ENCODE measurements around the gene SEPTIN1. TPM values are rescaled to one million over a fixed set of nuclear protein-coding genes. Genes with fewer than 3 reads are reported as not detected.
A peak's percentile ranks its signal among the peaks of the same experiment; 100 is the strongest.

SEPTIN1 gene
- total RNA-seq, 1 experiment from 2014 or later, result 64.1 TPM

- Histone ChIP-seq H3K36me3 (ENCODE audit: insufficient read depth, low read length) (no peaks in the 10 kb centered on the region), H3K79me2 (ENCODE audit: low read length) (peaks cover 22% of the 10 kb centered on the region), H3K4me1 (ENCODE audit: low read length) (peaks cover 57% of the 10 kb centered on the region), H4K20me1 (ENCODE audit: insufficient read depth, low read depth, low read length) (0 out of 2 replicates have a peak, but pooled peaks cover 4% of the 10 kb centered on the region), H2AFZ (ENCODE audit: low read length) (no peak overlapping the region), H3K4me3 (ENCODE audit: low read length) (peak overlapping the region; percentile 77), H3K9me2 (replicated peaks; ENCODE audit: insufficient read depth, low read length) (no peaks in the 10 kb centered on the region), H3K9me3 (ENCODE audit: low read length) (no peaks in the 10 kb centered on the region), H3K27me3 (ENCODE audit: low read length) (no peaks in the 10 kb centered on the region), H3K9ac (ENCODE audit: low read length) (peak overlapping the region; percentile 80), H3K27ac (ENCODE audit: low read length) (peak overlapping the region; percentile 65), H3K4me2 (ENCODE audit: low read depth, low read length, poor library complexity, severe bottlenecking) (peak overlapping the region; percentile 72)
- peak; percentile 64 for DNase-seq
Observed at GRCh38 chr16:30381291-30382041, 895 bp downstream of the SEPTIN1 start.

- H3K27ac ChIP-seq (ENCODE audit: low read length), result peak overlapping the region; percentile 65; the same call in 1 of the 2 replicates
- no peak overlapping the region for H2AFZ ChIP-seq (ENCODE audit: low read length)
- no peaks in the 10 kb centered on the region for H3K36me3 ChIP-seq (ENCODE audit: insufficient read depth, low read length)
- H4K20me1 ChIP-seq (ENCODE audit: insufficient read depth, low read depth, low read length), result 0 out of 2 replicates have a peak, but pooled peaks cover 4% of the 10 kb centered on the region
- H3K9me3 ChIP-seq (ENCODE audit: low read length), result no peaks in the 10 kb centered on the region
- peak overlapping the region; percentile 72 for H3K4me2 ChIP-seq (ENCODE audit: low read depth, low read length, poor library complexity, severe bottlenecking)
- H3K9ac ChIP-seq (ENCODE audit: low read length), result peak overlapping the region; percentile 80
- peaks cover 22% of the 10 kb centered on the region for H3K79me2 ChIP-seq (ENCODE audit: low read length)
- no peaks in the 10 kb centered on the region for H3K27me3 ChIP-seq (ENCODE audit: low read length)
- H3K9me2 ChIP-seq (replicated peaks; ENCODE audit: insufficient read depth, low read length), result no peaks in the 10 kb centered on the region
- peak overlapping the region; percentile 77; the same call in 1 of the 2 replicates for H3K4me3 ChIP-seq (ENCODE audit: low read length)
- DNase-seq, result peak; percentile 47
- H3K4me1 ChIP-seq (ENCODE audit: low read length), result peaks cover 57% of the 10 kb centered on the region
Observed at GRCh38 chr16:30380803-30381208, 1.6 kb downstream of the SEPTIN1 start.

- Histone ChIP-seq H2AFZ (ENCODE audit: low read length) (no peak overlapping the region), H3K79me2 (ENCODE audit: low read length) (peaks cover 22% of the 10 kb centered on the region), H3K9ac (ENCODE audit: low read length) (peak overlapping the region; percentile 97), H3K4me3 (ENCODE audit: low read length) (peak overlapping the region; percentile 77; the same call in 1 of the 2 replicates), H3K4me1 (ENCODE audit: low read length) (peaks cover 57% of the 10 kb centered on the region), H3K9me2 (replicated peaks; ENCODE audit: insufficient read depth, low read length) (no peaks in the 10 kb centered on the region), H4K20me1 (ENCODE audit: insufficient read depth, low read depth, low read length) (0 out of 2 replicates have a peak, but pooled peaks cover 4% of the 10 kb centered on the region), H3K27ac (ENCODE audit: low read length) (peak overlapping the region; percentile 99), H3K4me2 (ENCODE audit: low read depth, low read length, poor library complexity, severe bottlenecking) (peak overlapping the region; percentile 100), H3K27me3 (ENCODE audit: low read length) (no peaks in the 10 kb centered on the region), H3K36me3 (ENCODE audit: insufficient read depth, low read length) (no peaks in the 10 kb centered on the region), H3K9me3 (ENCODE audit: low read length) (no peaks in the 10 kb centered on the region)
- no peak for DNase-seq
Observed at GRCh38 chr16:30380072-30380802, 2.1 kb downstream of the SEPTIN1 start.

GRCh38 chr16:30379158-30379783, 3.1 kb downstream of the SEPTIN1 start:
- Histone ChIP-seq H3K4me1 (ENCODE audit: low read length) (peaks cover 57% of the 10 kb centered on the region), H3K27ac (ENCODE audit: low read length) (peak overlapping the region; percentile 99), H3K79me2 (ENCODE audit: low read length) (peaks cover 22% of the 10 kb centered on the region), H3K4me3 (ENCODE audit: low read length) (peak overlapping the region; percentile 77), H2AFZ (ENCODE audit: low read length) (no peak overlapping the region), H3K4me2 (ENCODE audit: low read depth, low read length, poor library complexity, severe bottlenecking) (peak overlapping the region; percentile 100), H3K27me3 (ENCODE audit: low read length) (no peaks in the 10 kb centered on the region), H4K20me1 (ENCODE audit: insufficient read depth, low read depth, low read length) (0 out of 2 replicates have a peak, but pooled peaks cover 4% of the 10 kb centered on the region), H3K9me2 (replicated peaks; ENCODE audit: insufficient read depth, low read length) (no peaks in the 10 kb centered on the region), H3K9ac (ENCODE audit: low read length) (peak overlapping the region; percentile 97), H3K9me3 (ENCODE audit: low read length) (no peaks in the 10 kb centered on the region), H3K36me3 (ENCODE audit: insufficient read depth, low read length) (no peaks in the 10 kb centered on the region)
- peak; percentile 41 for DNase-seq

- H3K79me2 ChIP-seq (ENCODE audit: low read length), result peaks cover 22% of the 10 kb centered on the region
- peak overlapping the region; percentile 100 for H3K4me2 ChIP-seq (ENCODE audit: low read depth, low read length, poor library complexity, severe bottlenecking)
- H2AFZ ChIP-seq (ENCODE audit: low read length), result no peak overlapping the region
- peak overlapping the region; percentile 99 for H3K9ac ChIP-seq (ENCODE audit: low read length)
- H3K9me2 ChIP-seq (replicated peaks; ENCODE audit: insufficient read depth, low read length), result no peaks in the 10 kb centered on the region
- H3K9me3 ChIP-seq (ENCODE audit: low read length), result no peaks in the 10 kb centered on the region
- H3K4me3 ChIP-seq (ENCODE audit: low read length), result peak overlapping the region; percentile 77
- H3K36me3 ChIP-seq (ENCODE audit: insufficient read depth, low read length), result no peaks in the 10 kb centered on the region
- no peaks in the 10 kb centered on the region for H3K27me3 ChIP-seq (ENCODE audit: low read length)
- H3K27ac ChIP-seq (ENCODE audit: low read length), result peak overlapping the region; percentile 99
- DNase-seq, result peak; percentile 100
- peaks cover 57% of the 10 kb centered on the region for H3K4me1 ChIP-seq (ENCODE audit: low read length)
- H4K20me1 ChIP-seq (ENCODE audit: insufficient read depth, low read depth, low read length), result 0 out of 2 replicates have a peak, but pooled peaks cover 4% of the 10 kb centered on the region
Observed at GRCh38 chr16:30378236-30379157, 3.9 kb downstream of the SEPTIN1 start.

GRCh38 chr16:30377812-30378235, 4.5 kb downstream of the SEPTIN1 start:
- Histone ChIP-seq H4K20me1 (ENCODE audit: insufficient read depth, low read depth, low read length) (0 out of 2 replicates have a peak, but pooled peaks cover 4% of the 10 kb centered on the region), H3K4me1 (ENCODE audit: low read length) (peaks cover 56% of the 10 kb centered on the region), H2AFZ (ENCODE audit: low read length) (0 out of 2 replicates have a peak overlapping the region, but pooled peaks have one; percentile 39), H3K9ac (ENCODE audit: low read length) (peak overlapping the region; percentile 99), H3K9me2 (replicated peaks; ENCODE audit: insufficient read depth, low read length) (no peaks in the 10 kb centered on the region), H3K4me3 (ENCODE audit: low read length) (peak overlapping the region; percentile 77), H3K79me2 (ENCODE audit: low read length) (peaks cover 22% of the 10 kb centered on the region), H3K9me3 (ENCODE audit: low read length) (no peaks in the 10 kb centered on the region), H3K27me3 (ENCODE audit: low read length) (no peaks in the 10 kb centered on the region), H3K27ac (ENCODE audit: low read length) (peak overlapping the region; percentile 99), H3K36me3 (ENCODE audit: insufficient read depth, low read length) (no peaks in the 10 kb centered on the region), H3K4me2 (ENCODE audit: low read depth, low read length, poor library complexity, severe bottlenecking) (peak overlapping the region; percentile 100)
- peak; percentile 96 for DNase-seq

- 0 out of 2 replicates have a peak, but pooled peaks cover 4% of the 10 kb centered on the region for H4K20me1 ChIP-seq (ENCODE audit: insufficient read depth, low read depth, low read length)
- no peaks in the 10 kb centered on the region for H3K9me2 ChIP-seq (replicated peaks; ENCODE audit: insufficient read depth, low read length)
- peak overlapping the region; percentile 77 for H3K4me3 ChIP-seq (ENCODE audit: low read length)
- no peaks in the 10 kb centered on the region for H3K9me3 ChIP-seq (ENCODE audit: low read length)
- DNase-seq, result no peak
- no peak overlapping the region for H2AFZ ChIP-seq (ENCODE audit: low read length)
- peaks cover 22% of the 10 kb centered on the region for H3K79me2 ChIP-seq (ENCODE audit: low read length)
- H3K4me1 ChIP-seq (ENCODE audit: low read length), result peaks cover 56% of the 10 kb centered on the region
- H3K27ac ChIP-seq (ENCODE audit: low read length), result peak overlapping the region; percentile 99
- peak overlapping the region; percentile 99 for H3K9ac ChIP-seq (ENCODE audit: low read length)
- H3K36me3 ChIP-seq (ENCODE audit: insufficient read depth, low read length), result no peaks in the 10 kb centered on the region
- peak overlapping the region; percentile 100 for H3K4me2 ChIP-seq (ENCODE audit: low read depth, low read length, poor library complexity, severe bottlenecking)
- no peaks in the 10 kb centered on the region for H3K27me3 ChIP-seq (ENCODE audit: low read length)
Observed at GRCh38 chr16:30377050-30377811, 5.1 kb downstream of the SEPTIN1 start.

Data from Karpas-422 (cell line).